Astrocyte of the spinal cord (primary cell): ENCODE measurements around the gene PHGDH.
A peak's percentile ranks its signal among the peaks of the same experiment; 100 is the strongest.
"Not testable (repeated sequence)": the region's sequence is repeated elsewhere in the genome, so short reads cannot be mapped to it uniquely, and the experiment has no call there.

Experiments
- DNase-seq: peaks from one replicate; pipeline ENCODE4 v3.0.0; 2011; ENCODE audit warnings: low read depth, low spot score
- H3K4me3 ChIP-seq: 2 replicates; pipeline ENCODE4 v1.5.1; 2011; ENCODE audit warnings: low read depth, mild to moderate bottlenecking, low read length, moderate library complexity
- CTCF ChIP-seq: IDR thresholded peaks from 2 replicates; pipeline ENCODE4 v1.5.1; 2012; ENCODE audit warnings: low read depth, mild to moderate bottlenecking, low read length, inconsistent platforms
- in situ Hi-C: cut with HindIII; loops from 2 replicates; pipeline ENCODE4 v1.10.0; 2017; ENCODE audit warnings: low sequenced_read_pairs

Gene PHGDH

GRCh38 chr1:119781434-119782210 is 69.9 kb downstream of the PHGDH start:
- H3K4me3 ChIP-seq: no peak overlapping the region
- DNase-seq: no peak
- no peak for TF ChIP-seq CTCF
- in situ Hi-C loops: no loop called here

GRCh38 chr1:119782631-119783325 is 71.0 kb downstream of the PHGDH start:
- TF ChIP-seq CTCF: no peak
- in situ Hi-C loops: no loop called here
- no peak for DNase-seq
- H3K4me3 ChIP-seq: no peak overlapping the region

GRCh38 chr1:119783354-119784185 is 71.8 kb downstream of the PHGDH start:
- in situ Hi-C loops: no loop called here
- H3K4me3 ChIP-seq: no peak overlapping the region
- no peak for TF ChIP-seq CTCF
- no peak for DNase-seq

- H3K4me3 ChIP-seq: no peak overlapping the region
- no peak for DNase-seq
- in situ Hi-C loops: no loop called here
- TF ChIP-seq CTCF: no peak
Observed at GRCh38 chr1:119784191-119784781, 72.6 kb downstream of the PHGDH start.

GRCh38 chr1:119786046-119786445 is 74.3 kb downstream of the PHGDH start:
- DNase-seq, H3K4me3 ChIP-seq, in situ Hi-C loops: not testable (repeated sequence)

GRCh38 chr1:119786473-119787050 is 74.8 kb downstream of the PHGDH start:
- DNase-seq, in situ Hi-C loops, H3K4me3 ChIP-seq: not testable (repeated sequence)

GRCh38 chr1:119787776-119788175 is 76.0 kb downstream of the PHGDH start:
- TF ChIP-seq CTCF: no peak
- peak; percentile 50 for DNase-seq
- in situ Hi-C loops: no loop called here
- no peak overlapping the region for H3K4me3 ChIP-seq
